ENCODE results near the gene SYMPK.

The SYMPK gene

DNA sequence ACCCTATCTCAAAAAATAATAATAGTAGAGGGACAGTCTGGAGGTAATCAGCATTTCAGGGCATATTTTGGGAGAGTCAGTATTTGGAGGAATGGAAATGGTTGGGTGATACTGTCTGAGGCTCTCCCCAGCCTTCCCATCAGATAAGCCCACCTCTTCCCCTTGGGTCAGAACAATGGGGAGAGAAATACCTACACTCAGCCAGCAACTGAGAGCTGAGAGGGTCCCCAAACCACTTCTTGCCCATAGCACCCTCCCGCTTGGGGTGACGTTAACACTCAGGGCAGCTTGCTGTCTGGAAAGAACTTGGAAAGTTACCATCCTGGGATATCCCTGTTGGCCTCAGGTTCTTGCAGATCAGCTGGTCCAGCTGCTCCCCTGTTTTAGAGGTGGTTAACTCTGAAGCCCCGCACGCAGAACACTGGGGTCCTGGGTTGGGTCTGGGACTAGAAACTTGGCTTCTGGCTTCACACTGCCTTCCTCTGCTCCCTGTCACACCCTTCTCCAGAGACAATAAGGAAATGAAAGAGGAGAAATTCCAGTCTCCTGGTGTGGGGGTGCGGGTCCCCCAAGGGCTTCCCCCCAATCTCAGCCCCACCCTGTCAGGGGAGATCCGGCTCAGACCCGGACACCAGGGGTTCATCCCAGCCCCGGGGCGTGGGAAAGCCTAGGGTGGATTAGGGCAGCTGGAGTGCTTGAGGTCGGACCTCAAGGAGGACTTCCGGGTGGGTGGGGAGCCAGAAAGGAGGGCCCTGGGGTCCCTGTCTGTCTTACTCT lies 3.6 kb upstream of the SYMPK start:
- DNase-seq (ENCODE audit: low spot score), result no peak

DNA sequence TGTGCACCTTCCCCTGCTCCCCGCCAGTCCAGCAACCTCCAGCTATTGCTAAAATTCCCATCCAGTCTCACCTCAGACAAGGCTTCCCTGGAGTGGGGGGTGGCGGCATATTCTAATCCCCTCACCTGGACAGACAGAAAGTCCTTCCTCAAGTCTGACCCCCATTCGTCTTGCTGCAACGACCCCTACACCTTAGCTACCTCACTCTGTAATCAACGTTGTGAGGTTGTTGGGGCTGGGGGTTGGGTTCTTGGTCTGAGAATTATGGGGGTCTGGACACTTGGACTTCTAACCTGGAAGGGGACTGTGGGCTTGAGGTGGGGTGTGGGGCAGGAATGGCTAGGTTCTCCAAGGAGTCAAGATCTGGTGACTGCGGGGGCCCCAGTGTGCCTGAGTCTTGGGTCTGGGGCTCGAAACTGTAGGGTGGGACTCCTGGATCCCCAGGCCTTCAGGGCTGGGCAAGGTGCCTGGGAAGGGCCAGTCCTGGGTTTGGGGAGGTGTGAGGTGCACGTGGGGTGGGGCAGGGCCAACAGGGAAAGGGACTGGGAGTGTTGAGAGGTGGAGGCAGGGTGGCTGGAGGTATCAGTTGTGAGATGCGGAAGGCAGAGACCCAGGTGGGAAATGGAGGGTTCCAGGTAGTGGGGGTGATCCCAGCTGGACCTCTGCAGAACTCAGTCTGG lies 2.5 kb upstream of the SYMPK start:
- no peak for DNase-seq (ENCODE audit: low spot score)

DNA sequence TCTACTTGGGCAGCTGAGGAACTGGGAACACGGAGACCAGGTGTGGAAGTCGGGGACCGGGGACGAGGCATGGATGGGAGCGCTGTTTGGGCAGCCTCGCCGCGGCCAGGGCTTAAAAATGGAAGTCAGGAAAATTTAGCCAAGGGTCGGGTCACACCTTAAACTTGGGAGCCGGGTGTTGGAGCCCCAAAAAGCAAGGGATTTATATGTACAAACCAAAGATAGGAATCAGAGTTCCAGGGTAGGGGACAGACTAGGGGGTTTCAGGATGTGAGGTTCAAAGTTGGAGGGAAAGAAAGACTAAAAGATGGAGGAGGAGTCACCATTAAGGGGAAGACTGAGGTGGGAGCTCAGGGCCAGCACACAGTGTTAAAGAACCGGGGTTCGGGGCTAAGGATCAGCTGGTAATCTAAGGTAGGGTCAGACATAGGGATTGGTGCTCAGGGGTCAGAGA lies 1.7 kb upstream of the SYMPK start:
- DNase-seq (ENCODE audit: low spot score), result no peak

DNA sequence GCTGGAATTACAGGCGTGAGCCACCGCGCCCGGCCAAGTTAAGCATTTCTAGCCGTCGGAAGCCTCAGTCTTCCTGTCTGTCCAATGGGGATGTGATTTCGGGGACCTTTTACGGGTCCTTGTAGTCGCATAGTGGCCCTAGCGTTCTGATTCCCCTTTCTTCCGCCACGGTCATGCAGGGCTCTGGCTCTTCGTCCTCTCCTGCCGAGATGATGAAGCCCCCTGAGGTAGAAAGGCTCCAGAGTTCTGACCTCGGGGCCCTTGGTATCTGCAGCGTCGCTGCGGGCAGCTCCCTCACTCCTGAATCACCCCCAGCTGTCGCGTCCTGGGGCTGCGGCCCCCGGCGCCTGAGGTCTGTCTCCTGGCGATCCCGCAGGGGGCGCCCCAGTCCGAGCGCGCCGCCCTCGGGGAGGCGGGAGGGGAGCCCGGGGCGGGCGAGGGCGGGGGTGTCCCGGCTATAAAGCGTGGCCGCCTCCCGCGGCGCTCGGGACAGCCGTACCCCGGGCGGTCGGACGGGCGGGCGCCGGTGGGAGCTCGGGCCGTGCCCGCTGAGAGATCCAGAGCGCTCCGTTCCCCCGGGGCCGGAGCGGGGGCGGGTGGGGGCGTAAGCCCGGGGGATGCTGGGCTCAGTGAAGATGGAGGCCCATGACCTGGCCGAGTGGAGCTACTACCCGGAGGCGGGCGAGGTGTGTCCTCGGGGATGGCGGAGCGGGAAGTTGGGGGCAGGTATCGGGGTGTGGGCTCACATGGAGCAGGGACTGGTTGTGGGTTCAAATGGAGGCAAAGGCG lies 1.1 kb upstream of the SYMPK start, which contains the start of gene FOXA3:
Gene FOXA3, plus strand, starts transcription at position 487 of the 789 bp plus-strand sequence. Its CDS starts 131 bp downstream, at position 618.
- DNase-seq (ENCODE audit: low spot score), result no peak

GRCh38 chr19:45863335-45863839 lies 440 bp upstream of the SYMPK start:
- DNase-seq (ENCODE audit: low spot score), result no peak

DNA sequence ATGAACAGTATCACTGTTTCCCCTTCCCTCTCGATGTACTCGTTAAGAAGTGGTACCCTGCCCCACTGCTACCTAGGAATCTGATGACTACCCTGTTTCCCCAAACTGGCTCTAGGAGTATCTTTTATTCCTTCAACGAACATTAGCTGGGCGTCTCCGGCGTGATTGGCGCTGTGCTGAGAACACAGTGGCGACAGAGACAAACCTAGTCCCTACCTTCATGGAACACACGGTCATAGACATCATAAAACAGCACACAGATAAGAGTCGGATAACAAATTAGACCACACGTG lies 730 bp downstream of the SYMPK start:
- no peak for DNase-seq (ENCODE audit: low spot score)

DNA sequence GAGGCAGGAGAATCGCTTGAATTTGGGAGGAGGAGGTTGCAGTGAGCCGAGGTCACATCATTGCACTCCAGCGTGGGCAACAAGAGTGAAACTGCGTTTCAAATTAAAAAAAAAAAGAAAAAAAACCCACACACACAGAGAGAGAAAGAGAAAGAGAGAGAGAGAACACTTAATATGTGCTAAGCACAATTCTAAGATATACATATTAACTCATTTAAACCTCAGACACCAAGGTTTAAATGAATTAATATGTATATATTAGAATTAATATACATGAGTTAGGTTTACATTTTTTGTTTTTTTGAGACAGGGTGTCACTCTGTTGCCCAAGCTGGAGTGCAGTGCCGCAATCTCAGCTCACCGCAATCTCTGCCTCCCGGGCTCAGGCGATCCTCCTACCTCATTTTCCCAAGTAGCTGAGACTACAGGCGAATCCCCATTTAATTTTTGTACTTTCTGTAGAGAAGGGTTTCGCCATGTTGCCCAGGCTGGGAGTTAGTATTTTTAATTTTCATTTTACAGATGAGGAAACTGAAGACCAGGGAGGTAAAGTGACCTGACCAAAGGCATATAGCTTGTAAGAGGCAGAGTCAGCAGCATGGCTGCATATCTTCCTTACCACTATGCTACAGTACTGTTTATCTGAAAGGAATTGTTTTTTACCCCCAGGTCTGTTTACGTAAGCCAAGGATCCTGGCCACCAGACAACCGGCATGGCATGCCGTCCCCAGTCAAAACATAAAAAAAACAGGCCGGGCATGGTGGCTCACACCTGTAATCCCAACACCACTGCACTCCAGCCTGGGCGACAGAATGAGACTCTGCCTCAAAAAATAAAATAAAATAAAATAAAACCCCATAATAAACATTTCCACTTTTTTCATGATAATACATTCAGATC lies 2.3 kb downstream of the SYMPK start:
- no peak for DNase-seq (ENCODE audit: low spot score)

- no peak for DNase-seq (ENCODE audit: low spot score)
These were observed 8.7 kb downstream of the SYMPK start for GRCh38 chr19:45854167-45854778.

DNA sequence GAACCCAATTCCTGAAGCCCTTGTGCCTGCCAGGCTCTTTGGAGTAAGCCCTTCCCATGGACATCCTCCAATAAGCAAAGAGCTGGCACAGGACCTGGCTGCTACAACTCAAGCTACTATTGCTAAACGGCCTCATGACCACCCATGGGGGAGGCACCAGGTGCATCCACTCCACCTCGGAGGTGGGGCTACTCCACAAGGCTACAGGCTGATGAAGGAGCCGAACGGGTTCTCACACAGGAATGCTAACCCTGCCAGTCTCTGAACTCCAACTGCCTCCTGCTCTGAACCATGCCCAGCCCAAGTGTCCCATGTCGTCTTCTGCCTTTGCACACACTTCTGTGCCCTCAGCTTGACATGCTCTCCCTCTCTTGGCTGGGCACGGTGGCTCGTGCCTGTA lies 10.0 kb downstream of the SYMPK start:
- DNase-seq (ENCODE audit: low spot score), result no peak

DNA sequence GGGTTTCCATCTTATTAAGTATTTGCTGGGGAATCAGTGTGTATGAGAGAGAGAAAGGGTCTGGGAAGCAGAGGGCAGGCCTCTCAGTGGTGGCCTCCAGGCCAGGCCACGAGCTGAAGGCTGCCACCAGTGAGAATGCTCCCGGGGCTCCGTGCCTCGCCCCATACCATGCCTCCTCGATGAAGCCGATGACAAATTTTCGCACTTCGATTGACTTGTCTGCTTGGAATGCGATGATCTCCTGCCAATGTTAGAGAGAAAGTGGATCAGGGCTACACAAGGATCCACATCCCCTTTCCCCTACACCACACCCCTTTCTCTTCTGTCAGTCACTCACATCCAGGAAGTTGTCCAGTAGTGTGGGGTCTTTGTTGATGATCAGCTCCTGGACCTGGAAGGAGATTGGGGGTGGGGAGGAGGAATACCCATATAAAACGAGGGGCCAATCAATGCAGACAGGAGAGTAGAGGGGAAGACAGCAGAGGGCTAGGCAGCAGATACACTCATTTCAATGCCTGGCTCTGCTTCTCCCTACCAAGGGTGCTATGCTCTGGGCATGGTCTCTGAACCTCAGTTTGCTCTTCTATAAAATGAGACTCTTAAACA lies 10.7 kb downstream of the SYMPK start:
- no peak for DNase-seq (ENCODE audit: low spot score)

GRCh38 chr19:45848922-45849321 lies 14.0 kb downstream of the SYMPK start:
- DNase-seq (ENCODE audit: low spot score), result no peak

DNA sequence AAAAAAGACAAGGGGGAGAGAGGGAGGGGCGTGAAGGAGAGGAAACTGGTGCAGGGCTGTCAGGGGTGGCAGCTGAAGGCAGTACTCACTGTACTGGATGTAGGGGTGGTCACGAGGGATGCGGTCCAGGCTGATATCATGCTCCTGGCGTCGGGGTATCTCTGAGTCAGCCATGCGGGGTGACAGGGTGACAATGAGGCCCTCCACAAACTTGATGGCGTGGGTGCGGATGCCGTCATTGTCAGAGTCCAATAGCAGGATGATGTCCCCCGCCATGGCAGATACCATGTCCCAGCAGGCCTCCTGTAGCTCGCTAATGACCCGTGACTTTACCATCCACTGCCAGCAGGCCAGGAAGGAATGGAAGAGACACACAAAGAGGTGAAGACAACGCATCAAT lies 15.3 kb downstream of the SYMPK start:
- DNase-seq (ENCODE audit: low spot score), result no peak

- no peak for DNase-seq (ENCODE audit: low spot score)
These were observed 20.7 kb downstream of the SYMPK start for GRCh38 chr19:45842198-45842597.

GRCh38 chr19:45834970-45835369 lies 28.0 kb downstream of the SYMPK start:
- DNase-seq (ENCODE audit: low spot score), result no peak

DNA sequence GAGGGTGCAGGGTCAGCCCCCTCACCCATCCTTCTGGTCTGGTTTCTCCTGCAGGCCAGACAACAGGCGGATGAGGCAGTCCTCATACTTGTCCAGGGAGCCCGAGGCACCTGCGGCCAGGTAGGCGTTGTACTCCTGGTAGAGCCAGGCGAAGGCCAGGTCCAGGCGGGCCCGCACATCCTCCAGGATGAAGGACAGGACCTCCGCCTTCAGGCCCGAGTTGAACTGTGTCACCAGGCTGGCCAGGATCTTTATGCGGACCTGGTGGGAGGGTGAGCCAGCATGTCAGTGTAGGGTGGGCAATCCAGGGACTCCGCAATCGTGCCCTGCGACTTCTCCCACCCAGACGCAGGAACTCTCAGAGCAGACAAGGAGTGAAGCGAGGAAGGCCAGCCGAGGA lies 34.0 kb downstream of the SYMPK start:
- no peak for DNase-seq (ENCODE audit: low spot score)

DNA sequence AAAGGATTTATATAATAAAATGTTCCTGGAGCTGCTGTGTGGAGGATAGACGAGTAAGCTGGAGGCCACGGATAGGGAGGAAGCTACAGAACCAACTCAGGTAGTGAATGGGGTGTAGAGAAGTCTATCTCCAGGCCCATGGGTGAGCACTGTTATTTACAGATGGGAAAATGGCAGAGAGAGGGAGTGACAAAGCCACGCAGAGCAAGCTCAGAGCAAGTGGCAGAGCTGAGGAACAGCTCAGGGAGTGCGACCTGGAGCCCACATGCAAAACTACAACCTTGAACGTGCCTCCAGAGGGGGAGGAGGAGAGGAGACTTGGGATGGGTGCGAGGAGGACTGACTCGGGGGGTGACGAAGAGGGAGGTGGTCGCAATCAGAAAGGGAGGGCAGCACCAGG lies 34.4 kb downstream of the SYMPK start:
- DNase-seq (ENCODE audit: low spot score), result no peak

GRCh38 chr19:45827459-45828093 lies 35.4 kb downstream of the SYMPK start:
- no peak for DNase-seq (ENCODE audit: low spot score)

- DNase-seq (ENCODE audit: low spot score), result no peak
These were observed 36.0 kb downstream of the SYMPK start for GRCh38 chr19:45826934-45827333.

- no peak for DNase-seq (ENCODE audit: low spot score)
These were observed 36.7 kb downstream of the SYMPK start for GRCh38 chr19:45825917-45826893.

Measured in cerebellar cortex (tissue), 1 donor.